Neural cell (in vitro differentiated cells): ENCODE data around the gene ASS1. TPM values are rescaled to one million over a fixed set of nuclear protein-coding genes. Genes with fewer than 3 reads are reported as not detected.

Experiments
- H2AFZ ChIP-seq: fragments of 200-600, 300-800 bp; sonication (generic), shearing (Covaris generic); 2 replicates; pipeline ENCODE4 v1.6.0; 2014; ENCODE audit warnings: low read depth, mild to moderate bottlenecking, antibody characterized with exemption, low read length, moderate library complexity
- H3F3A ChIP-seq: fragments of 200-600 bp; shearing (Covaris generic); 2 replicates; pipeline ENCODE4 v1.6.1; 2016; ENCODE audit warnings: mild to moderate bottlenecking, moderate library complexity, mixed read lengths, antibody characterized with exemption, low read length; ENCODE audit not compliant: insufficient read depth, poor library complexity, severe bottlenecking
- H3K27ac ChIP-seq: fragments of 200-600, 300-800 bp; sonication (generic), shearing (Covaris generic); 2 replicates; pipeline ENCODE4 v1.5.1; 2014; ENCODE audit warnings: mild to moderate bottlenecking, low read length, moderate library complexity
- H3K27me3 ChIP-seq: fragments of 300-800, 200-600 bp; sonication (generic), shearing (Covaris generic); 2 replicates; pipeline ENCODE4 v1.6.0; 2014; ENCODE audit warnings: mild to moderate bottlenecking, low read depth, low read length, moderate library complexity; ENCODE audit not compliant: insufficient read depth
- H3K36me3 ChIP-seq: fragments of 300-800, 200-600 bp; sonication (generic), shearing (Covaris generic); 2 replicates; pipeline ENCODE4 v1.5.1; 2014; ENCODE audit warnings: mild to moderate bottlenecking, antibody characterized with exemption, low read length, moderate library complexity; ENCODE audit not compliant: insufficient read depth
- H3K4me2 ChIP-seq: fragments of 300-800, 200-600 bp; sonication (generic), shearing (Covaris generic); 2 replicates; pipeline ENCODE4 v1.6.0; 2014; ENCODE audit warnings: mild to moderate bottlenecking, low read length
- H3K4me3 ChIP-seq: fragments of 300-800, 200-600 bp; sonication (generic), shearing (Covaris generic); 2 replicates; pipeline ENCODE4 v1.5.1; 2014; ENCODE audit warnings: mild to moderate bottlenecking, low read length, moderate library complexity
- H3K79me2 ChIP-seq: fragments of 200-600 bp; shearing (Covaris generic); replicated peaks from 2 replicates; pipeline ENCODE4 v1.6.0; 2014; ENCODE audit warnings: mild to moderate bottlenecking, low read length, moderate library complexity; ENCODE audit not compliant: insufficient read depth
- H3K9ac ChIP-seq: fragments of 300-800, 200-600 bp; sonication (generic), shearing (Covaris generic); 2 replicates; pipeline ENCODE4 v1.6.1; 2016; ENCODE audit warnings: mild to moderate bottlenecking, low read length, mixed read lengths
- H3K9me2 ChIP-seq: fragments of 200-600 bp; shearing (Covaris generic); 2 replicates; pipeline ENCODE4 v1.6.1; 2016; ENCODE audit warnings: mild to moderate bottlenecking, low read length, mixed read lengths; ENCODE audit not compliant: insufficient read depth
- H3K9me3 ChIP-seq: fragments of 200-600, 300-800 bp; sonication (generic), shearing (Covaris generic); 2 replicates; pipeline ENCODE4 v1.6.1; 2016; ENCODE audit warnings: mild to moderate bottlenecking, mixed run types, low read length, moderate library complexity, mixed read lengths
- H4K20me1 ChIP-seq: fragments of 200-600 bp; shearing (Covaris generic); 2 replicates; pipeline ENCODE4 v1.6.1; 2016; ENCODE audit warnings: mild to moderate bottlenecking, mixed run types; ENCODE audit not compliant: insufficient read depth
- CTCF ChIP-seq: fragments of 450-650 bp; IDR thresholded peaks from 2 replicates; pipeline ENCODE4 v1.5.1; 2014; ENCODE audit warnings: antibody characterized with exemption, mild to moderate bottlenecking, moderate library complexity; ENCODE audit not compliant: poor library complexity, severe bottlenecking
- EP300 ChIP-seq: fragments of 450-650 bp; conservative IDR thresholded peaks from 2 replicates; pipeline ENCODE4 v1.6.1; 2014; ENCODE audit warnings: antibody characterized with exemption, mild to moderate bottlenecking, moderate library complexity; ENCODE audit not compliant: poor library complexity, severe bottlenecking
- EZH2 ChIP-seq: fragments of 200-600, 300-800 bp; shearing (Covaris generic), sonication (generic); IDR thresholded peaks from 2 replicates; pipeline ENCODE4 v1.6.1; 2014; ENCODE audit warnings: antibody characterized with exemption, low read length, borderline replicate concordance, mild to moderate bottlenecking; ENCODE audit not compliant: insufficient read depth, poor library complexity, severe bottlenecking
- MXI1 ChIP-seq: fragments of 450-650 bp; conservative IDR thresholded peaks from 2 replicates; pipeline ENCODE4 v1.6.1; 2014; ENCODE audit warnings: antibody characterized with exemption, mild to moderate bottlenecking; ENCODE audit not compliant: poor library complexity, severe bottlenecking
- POLR2AphosphoS5 ChIP-seq: IDR thresholded peaks from 2 replicates; pipeline ENCODE4 v1.6.1; 2012
- RAD21 ChIP-seq: fragments of 450-650 bp; conservative IDR thresholded peaks from 2 replicates; pipeline ENCODE4 v1.6.1; 2014; ENCODE audit warnings: antibody characterized with exemption, mild to moderate bottlenecking, moderate library complexity
- SMC3 ChIP-seq: fragments of 450-650 bp; conservative IDR thresholded peaks from 2 replicates; pipeline ENCODE4 v1.6.1; 2014; ENCODE audit warnings: antibody characterized with exemption, mild to moderate bottlenecking, moderate library complexity; ENCODE audit not compliant: poor library complexity
- TAF1 ChIP-seq: IDR thresholded peaks from 2 replicates; pipeline ENCODE4 v1.6.1; 2012; ENCODE audit warnings: low read depth
- polyA plus RNA-seq: library from polyadenylated mRNA; depleted of rRNA; stranded (reverse); fragments of >200 nt; gene quantifications from 2 replicates; pipeline ENCODE4 v1.2.3, GENCODE V29; 2014

Gene ASS1
- polyA plus RNA-seq, 1 donor from 2014 or later: 2.6 TPM

GRCh38 chr9:130425741-130426466, 18.9 kb upstream of the ASS1 start:
- Histone ChIP-seq H3K4me2 (no peak overlapping the region), H3F3A (no peaks in the 10 kb centered on the region), H2AFZ (no peak overlapping the region), H3K36me3 (no peaks in the 10 kb centered on the region), H3K9me3 (no peaks in the 10 kb centered on the region), H3K9me2 (no peaks in the 10 kb centered on the region), H3K9ac (no peak overlapping the region), H3K4me3 (no peak overlapping the region), H3K27ac (no peak overlapping the region), H3K79me2 (no peaks in the 10 kb centered on the region), H3K27me3 (no peaks in the 10 kb centered on the region), H4K20me1 (no peaks in the 10 kb centered on the region)
- TF ChIP-seq EP300: no peak
- no peak for TF ChIP-seq POLR2AphosphoS5
- no peak for TF ChIP-seq CTCF
- no peak for TF ChIP-seq MXI1

GRCh38 chr9:130426467-130426773, 18.3 kb upstream of the ASS1 start:
- no peak overlapping the region for H2AFZ ChIP-seq

GRCh38 chr9:130426883-130427282, 17.9 kb upstream of the ASS1 start:
- Histone ChIP-seq H3K79me2 (no peaks in the 10 kb centered on the region), H3K9me2 (no peaks in the 10 kb centered on the region), H3K9ac (no peak overlapping the region), H3K4me2 (no peak overlapping the region), H3K36me3 (no peaks in the 10 kb centered on the region), H3K27me3 (peaks cover under 1% of the 10 kb centered on the region), H2AFZ (no peak overlapping the region), H3F3A (no peaks in the 10 kb centered on the region), H3K9me3 (no peaks in the 10 kb centered on the region), H4K20me1 (no peaks in the 10 kb centered on the region), H3K4me3 (no peak overlapping the region), H3K27ac (no peak overlapping the region)
- no peak for TF ChIP-seq CTCF
- no peak for TF ChIP-seq MXI1
- TF ChIP-seq POLR2AphosphoS5: no peak
- no peak for TF ChIP-seq EP300
- no peak for TF ChIP-seq TAF1
- no peak for TF ChIP-seq RAD21
- no peak for TF ChIP-seq SMC3
- no peak for TF ChIP-seq EZH2

More at GRCh38 chr9:130426467-130426773, 18.3 kb upstream of the ASS1 start:
- no peaks in the 10 kb centered on the region for H3K27me3 ChIP-seq
- no peak overlapping the region for H3K4me3 ChIP-seq
- H3K9ac ChIP-seq: no peak overlapping the region
- no peaks in the 10 kb centered on the region for H3F3A ChIP-seq
- H3K27ac ChIP-seq: no peak overlapping the region
- H3K36me3 ChIP-seq: no peaks in the 10 kb centered on the region
- H3K9me2 ChIP-seq: no peaks in the 10 kb centered on the region
- H4K20me1 ChIP-seq: no peaks in the 10 kb centered on the region
- H3K9me3 ChIP-seq: no peaks in the 10 kb centered on the region
- TF ChIP-seq EZH2 (no peak), EP300 (no peak), CTCF (no peak), TAF1 (no peak), POLR2AphosphoS5 (no peak), SMC3 (no peak)
- H3K4me2 ChIP-seq: no peak overlapping the region
- H3K79me2 ChIP-seq: no peaks in the 10 kb centered on the region
